ENCODE measurements around the gene CTSW. TPM values are rescaled to one million over a fixed set of nuclear protein-coding genes. Genes with fewer than 3 reads are reported as not detected.

The CTSW gene
- total RNA-seq = not detected in 2 replicates

GRCh38 chr11:65879617-65880016 lies at the start of gene CTSW:
Gene CTSW (plus strand): TSS chr11:65879837. CDS start chr11:65879855, 18 bp downstream.

GRCh38 chr11:65833297-65834030 lies 46.2 kb upstream of the CTSW start, which contains the start of gene SNX32:
Gene SNX32 (plus strand): TSS chr11:65833963. CDS start chr11:65834066, 103 bp downstream.

GRCh38 chr11:65857853-65858680 lies 21.6 kb upstream of the CTSW start, which contains the start of gene CFL1:
Gene CFL1 (minus strand): TSS chr11:65858180. CDS start chr11:65858099, 81 bp downstream.

GRCh38 chr11:65860278-65861164 lies 19.1 kb upstream of the CTSW start, which contains the start of gene MUS81:
Gene MUS81 (plus strand): TSS chr11:65860433. CDS start chr11:65860754, 321 bp downstream.

GRCh38 chr11:65872586-65873317 lies 6.9 kb upstream of the CTSW start, which contains the start of gene EFEMP2:
Gene EFEMP2 (minus strand): TSS chr11:65872800. CDS start chr11:65872354, 446 bp downstream.

GRCh38 chr11:65888163-65888814 lies 8.7 kb downstream of the CTSW start, which contains the start of gene FIBP:
Gene FIBP (minus strand): TSS chr11:65888471. CDS start chr11:65888418, 53 bp downstream.

GRCh38 chr11:65890324-65891218 lies 10.9 kb downstream of the CTSW start, which contains the start of gene CCDC85B:
Gene CCDC85B (plus strand): TSS chr11:65890673. CDS start chr11:65890784, 111 bp downstream.

GRCh38 chr11:65900125-65900898 lies 20.7 kb downstream of the CTSW start, which contains the start of gene FOSL1:
Gene FOSL1 (minus strand): TSS chr11:65900388. CDS start chr11:65900339, 49 bp downstream.

GRCh38 chr11:65918211-65919140 lies 38.8 kb downstream of the CTSW start, which contains the start of gene C11orf68:
Gene C11orf68 (minus strand): TSS chr11:65919062. CDS start chr11:65919031, 31 bp downstream.

GRCh38 chr11:65919141-65919572 lies 39.5 kb downstream of the CTSW start, which contains the start of gene DRAP1:
Gene DRAP1 (plus strand): TSS chr11:65919426. CDS start chr11:65919502, 76 bp downstream.

Other genes starting within 250 kb of the CTSW start
- 9.7 and 14.6 TPM in 2 replicates for gene SIPA1, start 241.7 kb upstream of the CTSW start, total RNA-seq
- gene RELA, start 216.9 kb upstream of the CTSW start, total RNA-seq = 35.5 and 68.3 TPM in 2 replicates
- gene KAT5, start 167.6 kb upstream of the CTSW start, total RNA-seq = 33.8 and 37.9 TPM in 2 replicates
- 61.6 and 92.6 TPM in 2 replicates for gene RNASEH2C, start 159.0 kb upstream of the CTSW start, total RNA-seq
- 21.3 and 24.3 TPM in 2 replicates for gene AP5B1, start 98.9 kb upstream of the CTSW start, total RNA-seq
- gene OVOL1, start 92.8 kb upstream of the CTSW start, total RNA-seq = 26.4 and 31.0 TPM in 2 replicates
- 0.14 and 0.56 TPM in 2 replicates for gene SNX32, start 45.9 kb upstream of the CTSW start, total RNA-seq
- 1,465 and 1,537 TPM in 2 replicates for gene CFL1, start 21.7 kb upstream of the CTSW start, total RNA-seq
- 23.6 and 28.4 TPM in 2 replicates for gene MUS81, start 19.4 kb upstream of the CTSW start, total RNA-seq
- 12.8 and 27.5 TPM in 2 replicates for gene EFEMP2, start 7.0 kb upstream of the CTSW start, total RNA-seq
- 89.0 and 143 TPM in 2 replicates for gene FIBP, start 8.6 kb downstream of the CTSW start, total RNA-seq
- 93.7 and 145 TPM in 2 replicates for gene CCDC85B, start 10.8 kb downstream of the CTSW start, total RNA-seq
- 63.3 and 87.1 TPM in 2 replicates for gene FOSL1, start 20.6 kb downstream of the CTSW start, total RNA-seq
- 10.9 and 11.0 TPM in 2 replicates for gene C11orf68, start 39.2 kb downstream of the CTSW start, total RNA-seq
- 175 and 190 TPM in 2 replicates for gene DRAP1, start 39.6 kb downstream of the CTSW start, total RNA-seq
- gene TSGA10IP, start 65.6 kb downstream of the CTSW start, total RNA-seq = not detected in 2 replicates
- gene SART1, start 81.9 kb downstream of the CTSW start, total RNA-seq = 35.3 and 45.9 TPM in 2 replicates
- 24.1 and 33.0 TPM in 2 replicates for gene EIF1AD, start 122.3 kb downstream of the CTSW start, total RNA-seq
- 120 and 130 TPM in 2 replicates for gene BANF1, start 122.7 kb downstream of the CTSW start, total RNA-seq
- gene CST6, start 132.2 kb downstream of the CTSW start, total RNA-seq = 8.9 and 9.3 TPM in 2 replicates
- gene CATSPER1, start 146.6 kb downstream of the CTSW start, total RNA-seq = 0.42 TPM in 1 of 2 replicates, not detected in the other
- gene GAL3ST3, start 169.3 kb downstream of the CTSW start, total RNA-seq = 0.28 TPM in 1 of 2 replicates, not detected in the other
- 156 TPM in 2 replicates for gene SF3B2, start 172.5 kb downstream of the CTSW start, total RNA-seq
- 23.6 and 24.8 TPM in 2 replicates for gene PACS1, start 190.4 kb downstream of the CTSW start, total RNA-seq